Activated CD8-positive, alpha-beta memory T cell treated with anti-CD3 and anti-CD28 coated beads, Interleukin-2, amount 50 U/mL, for 1 hour (primary cell): ENCODE measurements around the gene SCARB1.
A peak's percentile ranks its signal among the peaks of the same experiment; 100 is the strongest.
"Not testable (repeated sequence)": the region's sequence is repeated elsewhere in the genome, so short reads cannot be mapped to it uniquely, and the experiment has no call there.

Experiments
- DNase-seq: peaks from one replicate; pipeline ENCODE4 v3.0.0-alpha.2; 2020; ENCODE audit errors: extremely low read depth

The SCARB1 gene, protein sequence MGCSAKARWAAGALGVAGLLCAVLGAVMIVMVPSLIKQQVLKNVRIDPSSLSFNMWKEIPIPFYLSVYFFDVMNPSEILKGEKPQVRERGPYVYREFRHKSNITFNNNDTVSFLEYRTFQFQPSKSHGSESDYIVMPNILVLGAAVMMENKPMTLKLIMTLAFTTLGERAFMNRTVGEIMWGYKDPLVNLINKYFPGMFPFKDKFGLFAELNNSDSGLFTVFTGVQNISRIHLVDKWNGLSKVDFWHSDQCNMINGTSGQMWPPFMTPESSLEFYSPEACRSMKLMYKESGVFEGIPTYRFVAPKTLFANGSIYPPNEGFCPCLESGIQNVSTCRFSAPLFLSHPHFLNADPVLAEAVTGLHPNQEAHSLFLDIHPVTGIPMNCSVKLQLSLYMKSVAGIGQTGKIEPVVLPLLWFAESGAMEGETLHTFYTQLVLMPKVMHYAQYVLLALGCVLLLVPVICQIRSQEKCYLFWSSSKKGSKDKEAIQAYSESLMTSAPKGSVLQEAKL

DNA sequence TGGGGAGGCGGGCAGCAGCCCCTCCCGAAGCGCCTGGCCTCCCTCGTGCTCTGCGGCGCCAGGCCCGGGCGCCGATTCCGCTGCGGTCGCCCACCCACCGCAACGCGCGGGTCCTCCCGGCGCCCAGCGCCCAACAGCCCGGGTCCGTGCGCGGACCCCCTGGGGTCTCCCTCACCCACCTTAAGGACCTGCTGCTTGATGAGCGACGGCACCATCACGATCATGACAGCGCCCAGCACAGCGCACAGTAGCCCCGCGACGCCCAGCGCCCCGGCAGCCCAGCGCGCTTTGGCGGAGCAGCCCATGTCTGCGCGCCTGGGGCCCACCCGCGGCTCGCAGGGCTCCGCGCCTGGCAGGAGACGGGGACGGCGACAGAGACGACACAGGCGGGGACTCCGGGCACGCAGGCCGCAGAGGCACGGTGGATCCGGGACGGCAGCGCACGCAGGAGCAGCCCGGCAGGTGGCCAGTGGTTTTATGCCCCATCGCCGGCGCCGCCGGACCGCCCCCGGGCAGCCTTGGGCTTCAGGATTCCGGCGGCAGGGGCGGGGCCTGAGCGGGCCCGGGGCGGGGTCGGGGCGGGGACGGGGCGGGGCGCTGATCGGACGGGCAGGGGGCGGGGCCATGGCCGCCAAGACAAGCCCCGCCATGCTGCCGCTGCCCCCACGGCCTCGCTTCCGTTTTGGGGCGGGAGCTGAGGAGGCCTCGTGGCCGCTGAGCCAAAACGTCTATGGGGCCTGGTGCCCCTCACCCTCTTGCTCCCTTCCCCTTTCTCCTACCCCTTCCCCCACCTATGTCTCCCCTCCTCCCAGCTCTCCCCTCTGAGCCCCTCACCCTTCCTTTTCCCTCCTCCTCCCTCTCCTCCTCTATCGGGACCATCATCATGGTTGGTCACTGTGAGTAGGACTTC, at the start of gene SCARB1:
SCARB1 (minus strand) TSS at position 449 of the 910 bp plus-strand sequence; CDS start at position 305, 144 bp downstream.
- DNase-seq = peak; percentile 19

DNA sequence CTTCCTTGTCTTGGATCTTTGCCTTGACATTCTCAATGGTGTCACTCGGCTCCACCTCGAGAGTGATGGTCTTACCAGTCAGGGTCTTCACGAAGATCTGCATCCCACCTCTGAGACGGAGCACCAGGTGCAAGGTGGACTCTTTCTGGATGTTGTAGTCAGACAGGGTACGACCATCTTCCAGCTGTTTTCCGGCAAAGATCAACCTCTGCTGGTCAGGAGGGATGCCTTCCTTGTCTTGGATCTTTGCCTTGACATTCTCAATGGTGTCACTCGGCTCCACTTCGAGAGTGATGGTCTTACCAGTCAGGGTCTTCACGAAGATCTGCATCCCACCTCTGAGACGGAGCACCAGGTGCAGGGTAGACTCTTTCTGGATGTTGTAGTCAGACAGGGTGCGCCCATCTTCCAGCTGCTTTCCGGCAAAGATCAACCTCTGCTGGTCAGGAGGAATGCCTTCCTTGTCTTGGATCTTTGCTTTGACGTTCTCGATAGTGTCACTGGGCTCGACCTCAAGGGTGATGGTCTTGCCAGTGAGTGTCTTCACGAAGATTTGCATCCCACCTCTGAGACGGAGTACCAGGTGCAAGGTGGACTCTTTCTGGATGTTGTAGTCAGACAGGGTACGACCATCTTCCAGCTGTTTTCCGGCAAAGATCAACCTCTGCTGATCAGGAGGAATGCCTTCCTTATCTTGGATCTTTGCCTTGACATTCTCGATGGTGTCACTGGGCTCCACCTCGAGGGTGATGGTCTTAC, 49.0 kb upstream of the SCARB1 start:
- not testable (repeated sequence) for DNase-seq

DNA sequence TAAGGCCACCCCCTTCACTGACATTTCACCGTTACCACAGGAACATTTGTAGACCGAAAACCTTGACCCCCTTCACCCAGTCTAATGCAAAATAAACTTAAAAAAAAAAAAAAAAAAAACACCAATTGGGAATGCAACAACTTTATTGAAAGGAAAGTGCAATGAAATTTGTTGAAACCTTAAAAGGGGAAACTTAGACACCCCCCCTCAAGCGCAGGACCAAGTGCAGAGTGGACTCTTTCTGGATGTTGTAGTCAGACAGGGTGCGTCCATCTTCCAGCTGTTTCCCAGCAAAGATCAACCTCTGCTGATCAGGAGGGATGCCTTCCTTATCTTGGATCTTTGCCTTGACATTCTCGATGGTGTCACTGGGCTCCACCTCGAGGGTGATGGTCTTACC, 47.9 kb upstream of the SCARB1 start:
- DNase-seq = not testable (repeated sequence)

DNA sequence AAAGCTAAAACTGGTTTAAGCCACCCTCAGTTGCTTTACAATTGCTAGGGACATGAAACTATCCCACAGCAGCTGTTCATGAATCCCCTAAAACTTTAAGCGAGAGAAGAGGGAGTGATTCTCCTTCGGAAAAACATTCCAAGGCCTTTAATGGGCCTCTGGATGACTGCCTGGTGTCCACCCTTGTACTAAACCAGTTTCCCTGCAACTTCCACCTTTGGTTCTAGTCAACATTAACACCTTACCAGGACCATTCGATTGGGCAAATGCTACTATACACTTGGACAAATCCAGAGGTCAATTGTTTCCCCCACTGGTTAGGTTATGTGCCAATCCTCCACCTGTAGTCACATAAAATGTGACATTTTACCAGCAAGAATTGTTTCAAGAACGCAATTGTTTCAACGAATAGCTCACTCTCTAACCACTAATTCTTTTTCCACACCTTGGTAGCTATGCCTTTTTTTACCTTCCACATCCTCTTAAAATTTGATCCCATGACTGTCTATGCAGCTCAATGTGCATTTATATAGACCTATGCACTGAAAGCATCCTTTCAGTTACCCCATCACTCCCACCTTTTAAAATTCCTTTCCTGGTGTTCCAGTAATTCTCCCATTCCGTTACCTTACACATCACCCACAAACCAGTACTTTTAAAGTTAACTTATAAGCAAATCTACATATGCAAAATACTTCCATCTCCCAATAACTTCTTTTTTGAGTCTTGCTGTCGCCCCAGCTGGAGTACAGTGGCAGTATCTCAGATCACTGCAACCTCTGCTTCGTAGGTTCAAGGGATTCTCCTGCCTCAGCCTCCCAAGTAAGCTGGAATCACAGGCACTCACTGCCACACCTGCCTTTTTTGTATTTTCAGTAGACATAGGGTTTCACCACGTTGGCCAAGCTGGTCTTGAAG, 47.2 kb upstream of the SCARB1 start:
- no peak for DNase-seq

DNA sequence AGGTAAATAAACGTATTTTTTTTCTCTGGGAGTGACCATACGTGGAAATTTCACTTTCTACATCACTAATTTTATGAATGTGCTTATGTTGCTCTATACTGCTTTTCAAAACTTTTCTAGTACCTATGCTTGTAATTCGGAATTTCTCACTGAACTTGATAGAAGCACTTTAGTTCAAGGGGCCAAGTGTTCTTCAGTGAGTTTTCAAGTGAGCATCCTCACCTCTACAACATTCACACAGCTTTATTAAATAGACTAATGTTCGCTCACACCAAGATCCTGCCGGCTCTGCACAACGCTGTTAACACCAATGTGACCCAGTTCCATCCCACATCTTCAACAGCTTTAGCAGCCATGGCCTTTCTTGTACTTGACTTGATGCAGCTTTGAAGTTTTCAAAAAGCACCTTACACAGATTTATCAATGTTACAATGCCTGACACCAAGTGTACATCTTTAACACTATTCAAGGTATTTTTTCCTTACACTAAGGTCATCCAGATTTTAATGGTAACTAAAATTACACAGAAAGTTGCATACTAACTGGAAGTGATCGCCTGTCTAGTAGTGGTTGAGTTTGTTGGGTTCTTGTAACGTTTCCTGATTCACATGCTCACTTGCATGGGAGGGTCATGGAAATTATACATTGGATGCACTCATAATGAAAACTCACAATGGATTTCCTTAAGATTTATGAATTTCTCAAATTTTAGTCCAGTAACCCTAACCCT, 46.3 kb upstream of the SCARB1 start:
- no peak for DNase-seq

DNA sequence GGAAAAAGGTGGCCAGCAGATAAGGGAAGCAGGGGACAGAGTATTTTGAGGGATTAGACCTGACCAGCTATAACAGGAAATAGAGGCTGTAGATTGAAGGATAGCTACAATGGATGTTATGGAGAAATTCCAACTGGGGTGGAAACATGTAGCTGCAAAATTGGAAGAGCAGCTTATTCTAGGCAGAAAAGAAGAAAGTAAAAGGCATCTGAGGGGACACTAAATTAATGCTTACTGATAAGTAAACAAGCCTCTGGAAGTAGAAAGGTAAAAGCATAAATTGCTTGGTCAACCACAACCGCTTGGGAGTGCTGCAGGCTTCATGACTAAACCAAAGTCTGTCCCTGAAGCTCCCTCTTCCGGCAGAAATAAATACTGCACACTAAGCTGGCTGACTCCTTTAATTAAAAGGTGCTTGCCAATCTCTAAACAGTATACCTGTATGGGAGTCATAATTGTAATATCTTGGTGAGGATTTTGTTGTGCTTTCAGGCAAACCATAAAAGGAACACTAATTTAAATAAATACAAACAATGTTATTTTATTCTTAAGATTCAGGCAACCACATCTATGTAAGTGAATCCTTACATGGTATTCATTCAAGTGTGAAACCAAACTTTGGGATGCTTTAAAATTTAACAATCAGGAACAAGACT, 43.1 kb upstream of the SCARB1 start:
- DNase-seq = peak; percentile 78

DNA sequence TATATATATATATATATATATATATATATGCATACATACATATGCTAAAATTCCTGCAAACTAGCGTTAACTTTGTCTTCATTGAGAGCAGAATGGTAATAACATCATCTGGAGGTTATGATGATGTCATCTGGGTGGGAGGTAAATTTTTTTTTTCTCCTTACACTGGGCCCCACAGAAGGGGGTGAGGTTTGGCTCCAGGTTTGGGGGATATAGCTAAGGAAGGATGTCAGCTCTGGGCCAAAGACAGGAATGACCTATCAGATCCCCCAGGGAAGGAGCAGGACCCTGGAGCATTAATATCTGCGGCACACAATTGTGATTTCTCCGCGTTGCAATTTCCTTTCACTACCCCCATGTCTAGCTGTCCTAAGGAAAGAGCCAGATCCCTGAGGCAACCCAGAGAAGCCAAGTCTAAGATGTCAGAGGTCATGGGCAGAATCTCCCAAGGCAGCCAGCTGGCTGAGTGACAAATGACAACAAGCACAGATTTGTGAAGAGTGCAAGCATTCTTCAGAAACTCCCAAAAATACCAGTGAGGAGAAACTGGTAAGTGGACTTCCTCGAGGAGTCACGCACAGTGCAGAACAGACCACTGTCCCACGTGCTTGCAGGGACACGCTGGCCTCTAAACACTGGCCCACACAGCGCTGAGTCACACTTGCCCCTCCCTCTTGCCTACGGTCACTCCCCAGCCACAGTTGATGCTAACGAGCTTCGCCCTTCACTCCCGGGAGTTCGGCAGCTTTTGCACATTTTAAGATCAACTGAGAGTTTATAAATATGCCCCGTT, 40.8 kb upstream of the SCARB1 start:
- no peak for DNase-seq

DNA sequence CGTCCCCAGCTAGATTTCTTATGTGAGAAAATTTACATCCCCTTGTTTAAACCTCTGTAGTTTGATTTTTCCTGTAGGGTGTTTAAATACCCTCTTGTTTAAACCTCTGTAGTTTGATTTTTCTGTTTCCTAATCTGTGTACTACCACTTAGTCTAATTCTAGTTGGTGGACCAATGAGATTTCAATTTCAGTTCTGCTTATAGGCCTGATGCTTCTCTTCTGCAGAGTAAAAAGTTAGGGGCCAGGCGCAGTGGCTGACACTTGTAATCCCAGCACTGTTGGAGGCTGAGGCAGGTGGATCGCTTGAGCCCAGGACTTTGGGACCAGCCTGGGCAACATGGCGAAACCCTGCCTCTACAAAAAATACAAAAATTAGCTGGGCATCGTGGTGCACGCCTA, 39.3 kb upstream of the SCARB1 start:
- no peak for DNase-seq

DNA sequence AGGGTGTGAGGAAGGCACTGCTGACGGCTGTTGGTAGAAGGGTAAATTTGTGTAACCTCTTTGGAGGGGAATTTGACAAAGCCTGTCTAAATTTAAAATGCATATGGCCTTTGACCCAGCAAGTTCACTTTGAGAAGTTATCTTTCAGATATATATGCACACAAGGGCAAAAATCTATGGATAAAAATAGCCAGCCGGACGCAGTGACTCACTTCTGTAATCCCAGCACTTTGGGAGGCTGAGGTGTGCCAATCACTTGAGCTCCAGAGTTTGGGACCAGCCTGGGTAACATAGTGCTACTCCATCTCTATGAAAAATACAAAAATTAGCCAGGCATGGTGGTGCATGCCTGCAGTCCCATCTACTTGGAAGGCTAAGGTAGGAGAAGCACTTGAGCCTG, 37.3 kb upstream of the SCARB1 start:
- DNase-seq = no peak

DNA sequence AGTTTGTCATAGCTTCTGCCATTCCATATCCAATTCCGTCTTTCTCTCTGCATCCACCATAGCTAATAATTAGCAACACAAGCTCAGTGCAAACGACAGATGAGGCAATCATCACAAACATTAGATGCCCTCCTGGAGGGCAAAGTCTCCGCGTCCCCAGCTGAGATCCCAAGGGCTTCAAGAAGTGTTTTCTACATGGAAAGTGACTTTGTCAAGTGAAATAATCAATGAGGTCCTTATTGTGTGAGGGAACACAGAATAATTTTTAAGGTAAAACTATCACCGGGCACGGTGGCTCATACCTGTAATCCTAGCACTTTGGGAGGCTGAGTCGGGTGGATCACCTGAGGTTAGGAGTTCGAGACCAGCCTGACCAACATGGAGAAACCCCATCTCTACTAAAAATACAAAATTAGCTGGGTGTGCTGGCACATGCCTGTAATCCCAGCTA, 36.7 kb upstream of the SCARB1 start:
- not testable (repeated sequence) for DNase-seq

DNA sequence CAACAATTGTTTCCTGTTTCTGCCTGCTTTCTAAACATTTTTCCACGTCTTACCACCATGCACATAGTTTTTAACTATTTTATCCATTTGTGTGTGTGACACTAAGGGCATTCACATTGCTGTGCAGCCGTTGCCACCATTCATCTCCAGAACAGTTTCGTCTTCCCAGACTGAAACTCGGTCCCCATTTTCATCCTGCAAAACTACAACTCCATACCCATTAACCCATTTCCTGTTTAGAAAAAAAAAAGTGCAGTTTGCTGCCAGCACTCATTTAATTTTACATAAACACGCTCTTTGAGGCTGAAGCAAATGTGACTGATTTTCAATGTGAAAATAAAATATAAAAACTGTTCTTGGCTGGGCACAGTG, 35.2 kb upstream of the SCARB1 start:
- no peak for DNase-seq

DNA sequence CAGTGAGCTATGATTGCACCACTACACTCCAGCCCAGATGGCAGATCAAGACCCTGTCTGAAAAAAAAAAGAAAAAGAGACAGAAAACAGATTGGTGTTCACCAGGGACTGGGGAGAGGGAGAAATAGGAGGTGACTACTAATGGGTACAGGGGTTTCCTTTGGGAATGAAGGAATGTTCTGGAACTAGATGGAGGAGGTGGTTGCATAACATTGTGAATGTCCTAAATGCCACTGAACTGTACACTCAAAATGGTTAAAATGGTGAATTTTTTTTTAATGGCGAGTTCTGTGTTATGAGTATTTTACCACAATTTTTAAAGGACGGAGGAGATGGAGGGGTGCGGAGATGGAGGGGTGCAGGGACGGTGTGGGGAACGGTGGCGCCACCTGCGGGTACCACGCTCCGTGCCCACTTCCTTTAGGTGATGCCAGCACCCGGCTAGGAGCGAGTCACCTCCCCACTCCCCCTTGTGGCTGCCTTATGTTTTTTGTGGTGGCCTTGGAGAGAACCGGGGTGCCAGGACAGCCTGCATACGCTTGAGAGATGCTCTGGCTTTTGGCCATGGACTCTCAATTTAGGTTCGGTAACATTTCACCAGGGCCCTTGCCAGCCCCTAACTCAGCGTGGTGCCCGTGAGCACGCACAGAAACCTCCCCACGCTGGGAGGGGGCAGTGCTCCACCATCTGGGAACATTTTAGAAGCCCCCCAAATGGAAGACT, 34.7 kb upstream of the SCARB1 start:
- DNase-seq = no peak

DNA sequence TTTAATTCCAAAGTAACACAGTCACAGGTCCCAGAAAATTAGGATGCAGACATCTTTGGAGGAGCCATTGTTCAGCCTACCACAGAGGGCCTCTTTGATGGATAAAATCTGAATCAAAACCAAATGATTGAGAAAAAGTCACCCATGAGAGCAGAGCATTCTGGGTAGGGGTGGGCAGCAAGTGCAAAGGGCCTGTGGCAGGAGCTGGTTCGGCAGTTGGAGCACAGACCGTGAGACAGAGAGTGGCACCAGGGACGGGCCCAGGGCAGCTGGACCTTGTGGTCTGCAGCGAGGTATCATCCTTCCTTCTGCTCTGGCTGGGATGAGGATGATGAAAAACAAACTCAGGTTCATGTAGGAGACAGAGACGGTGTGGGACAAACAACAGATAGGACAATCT, 32.8 kb upstream of the SCARB1 start:
- no peak for DNase-seq

DNA sequence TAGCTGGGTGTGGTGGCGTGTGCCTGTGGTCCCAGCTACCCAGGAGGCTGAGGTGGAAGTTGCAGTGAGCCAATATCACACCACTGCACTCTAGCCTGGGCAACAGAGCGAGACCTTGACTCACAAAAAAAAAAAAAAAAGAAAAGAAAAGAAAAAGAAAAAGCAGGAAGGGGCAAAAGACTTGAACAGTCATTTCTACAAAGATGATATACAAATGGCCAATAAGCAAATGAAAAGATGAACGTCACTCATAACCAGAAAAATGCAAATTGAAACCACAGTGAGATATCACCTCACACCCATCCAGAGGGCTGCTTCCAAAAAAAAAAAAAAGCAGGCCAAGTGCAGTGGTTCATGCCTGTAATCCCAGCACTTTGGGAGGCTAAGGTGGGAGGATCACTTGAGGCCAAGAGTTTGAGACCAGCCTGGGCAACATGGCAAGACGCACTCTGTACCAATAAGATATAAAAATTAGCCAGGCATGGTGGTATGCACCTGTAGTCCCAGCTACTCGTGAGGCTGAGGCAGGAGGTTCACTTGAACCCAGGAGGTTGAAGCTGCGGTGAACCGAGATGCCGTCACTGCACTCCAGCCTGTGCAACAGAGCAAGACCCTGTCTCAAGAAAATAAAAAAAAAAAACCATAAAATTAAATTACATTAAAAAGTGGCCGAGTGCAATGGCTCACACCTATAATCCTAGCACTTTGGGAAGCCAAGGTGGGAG, 30.3 kb upstream of the SCARB1 start:
- no peak for DNase-seq

DNA sequence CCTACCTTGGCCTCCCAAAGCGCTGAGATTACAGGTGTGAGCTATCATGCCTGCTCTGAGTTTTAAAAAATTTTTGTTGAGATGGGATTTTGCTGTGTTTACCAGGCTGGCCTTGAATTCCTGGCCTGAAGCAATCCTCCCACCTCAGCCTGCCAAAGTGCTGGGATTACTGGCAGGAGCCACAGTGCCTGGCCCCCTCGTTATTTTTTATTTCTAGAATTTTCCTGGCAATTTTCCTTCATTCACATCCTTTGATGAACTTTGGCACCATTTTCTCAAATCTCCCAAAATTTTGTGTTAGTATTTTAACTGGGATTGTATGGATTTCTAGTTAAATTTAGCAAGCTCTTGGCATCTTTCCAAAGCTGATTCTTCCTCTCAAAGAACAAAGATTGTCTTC, 24.6 kb upstream of the SCARB1 start:
- no peak for DNase-seq

DNA sequence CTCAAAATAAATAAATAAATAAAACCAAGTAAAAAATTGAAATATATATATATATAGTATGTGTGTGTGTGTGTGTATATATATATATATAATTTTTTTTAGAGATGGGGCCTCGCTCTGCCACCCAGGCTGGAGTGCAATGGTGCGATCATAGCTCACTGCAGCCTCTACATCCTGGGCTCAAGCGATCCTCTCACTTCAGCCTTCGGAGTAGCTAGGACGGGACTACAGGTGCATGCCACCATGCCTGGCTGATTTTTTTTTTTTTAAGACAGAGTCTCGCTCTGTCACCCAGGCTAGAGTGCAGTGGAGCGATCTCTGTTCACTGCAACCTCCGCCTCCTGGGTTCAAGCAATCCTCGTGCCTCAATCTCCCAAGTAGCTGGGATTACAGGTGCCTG, 24.1 kb upstream of the SCARB1 start:
- DNase-seq = not testable (repeated sequence)
